Measurements from ENCODE around the gene ARIH1. TPM values are rescaled to one million over a fixed set of nuclear protein-coding genes. Genes with fewer than 3 reads are reported as not detected.

ARIH1 gene
- total and polyA plus RNA-seq, 2 donors (not counting 1 experiment from before 2014, with no cell fraction given), result 27.9 to 199 TPM

DNA sequence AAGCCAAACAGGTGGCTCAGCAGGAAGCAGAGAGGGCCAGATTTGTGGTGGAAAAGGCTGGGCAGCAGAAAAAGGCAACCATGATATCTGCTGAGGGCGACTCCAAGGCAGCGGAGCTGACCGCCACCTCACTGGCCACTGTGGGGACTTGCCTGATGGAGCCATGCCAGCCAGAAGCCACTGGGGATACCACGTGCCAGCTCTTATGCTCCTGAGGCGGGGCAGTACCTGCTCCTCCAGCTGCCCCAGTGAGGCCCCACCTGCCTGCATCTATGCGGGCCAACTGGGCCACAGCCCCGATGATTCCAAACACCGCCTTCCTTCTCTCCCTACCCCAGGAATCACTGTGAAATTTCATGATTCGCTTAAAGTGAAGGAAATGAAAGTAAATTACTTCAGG, 22.9 kb upstream of the ARIH1 start:
- no peak for TF ChIP-seq EZH2 (IDR thresholded peaks at IDR 0.05; ENCODE audit: borderline replicate concordance, insufficient read depth, low read depth, low read length, poor library complexity, severe bottlenecking)
- TF ChIP-seq, protein P1, sequence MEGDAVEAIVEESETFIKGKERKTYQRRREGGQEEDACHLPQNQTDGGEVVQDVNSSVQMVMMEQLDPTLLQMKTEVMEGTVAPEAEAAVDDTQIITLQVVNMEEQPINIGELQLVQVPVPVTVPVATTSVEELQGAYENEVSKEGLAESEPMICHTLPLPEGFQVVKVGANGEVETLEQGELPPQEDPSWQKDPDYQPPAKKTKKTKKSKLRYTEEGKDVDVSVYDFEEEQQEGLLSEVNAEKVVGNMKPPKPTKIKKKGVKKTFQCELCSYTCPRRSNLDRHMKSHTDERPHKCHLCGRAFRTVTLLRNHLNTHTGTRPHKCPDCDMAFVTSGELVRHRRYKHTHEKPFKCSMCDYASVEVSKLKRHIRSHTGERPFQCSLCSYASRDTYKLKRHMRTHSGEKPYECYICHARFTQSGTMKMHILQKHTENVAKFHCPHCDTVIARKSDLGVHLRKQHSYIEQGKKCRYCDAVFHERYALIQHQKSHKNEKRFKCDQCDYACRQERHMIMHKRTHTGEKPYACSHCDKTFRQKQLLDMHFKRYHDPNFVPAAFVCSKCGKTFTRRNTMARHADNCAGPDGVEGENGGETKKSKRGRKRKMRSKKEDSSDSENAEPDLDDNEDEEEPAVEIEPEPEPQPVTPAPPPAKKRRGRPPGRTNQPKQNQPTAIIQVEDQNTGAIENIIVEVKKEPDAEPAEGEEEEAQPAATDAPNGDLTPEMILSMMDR (IDR thresholded peaks at IDR 0.05), result no peak
- intact Hi-C loops (cut with micrococcal nuclease), result no loop called here
- ChIA-PET CTCF (no interaction called here), POLR2A (no interaction called here)
- peaks cover 0 to 2% (median 1%) of the 10 kb centered on the region in 4 experiments for H3K27me3 ChIP-seq (replicated peaks in 1 of 4; ENCODE audit: control extremely low read depth in 1 of 4, control insufficient read depth in 3 of 4, insufficient read depth in 4 of 4, low read length in 3 of 4)
- Mint-ChIP-seq H3K4me1 (no peaks in the 10 kb centered on the region), H3K27me3 (peaks cover 6% of the 10 kb centered on the region), H3K9me3 (ENCODE audit: insufficient read depth) (no peaks in the 10 kb centered on the region), H3K4me3 (no peak overlapping the region), H3K27ac (no peak overlapping the region)
- 92% methylated on average over 6 of the region's 9 CpGs for WGBS (ENCODE audit: insufficient coverage)
- no peaks in the 10 kb centered on the region for H3K79me2 ChIP-seq (ENCODE audit: control insufficient read depth, insufficient read depth, low read length)
- no peaks in the 10 kb centered on the region for H3K9me3 ChIP-seq (ENCODE audit: control extremely low read depth in 1 of 3, control insufficient read depth in 2 of 3, insufficient read depth in 1 of 3, low read length in 2 of 3)
- H3K27ac ChIP-seq (ENCODE audit: low read length in 2 of 2), result no peak overlapping the region
- H3K4me3 ChIP-seq (ENCODE audit: control extremely low read depth in 1 of 5, extremely low read depth in 1 of 5, insufficient read depth in 1 of 5, low read depth in 2 of 5, low read length in 4 of 5), result no peak overlapping the region
- no peak for DNase-seq
- H3K9ac ChIP-seq (ENCODE audit: low read length), result no peak overlapping the region
- H3K4me1 ChIP-seq (ENCODE audit: control insufficient read depth in 2 of 2, insufficient read depth in 2 of 2, low read length in 2 of 2), result no peaks in the 10 kb centered on the region
- no peaks in the 10 kb centered on the region for H3K36me3 ChIP-seq (replicated peaks in 1 of 2; ENCODE audit: control extremely low read depth in 1 of 2, control insufficient read depth in 1 of 2, extremely low read depth in 1 of 2, insufficient read depth in 2 of 2, low read length in 1 of 2)
- no peak overlapping the region for H2AFZ ChIP-seq (ENCODE audit: insufficient read depth, low read depth, low read length, poor library complexity, severe bottlenecking)
- no peaks in the 10 kb centered on the region for H4K20me1 ChIP-seq (ENCODE audit: control insufficient read depth, insufficient read depth, low read length, poor library complexity, severe bottlenecking)
- no peak for ATAC-seq (ENCODE audit: low read depth)
- H3K4me2 ChIP-seq (replicated peaks; ENCODE audit: low read depth, low read length, poor library complexity, severe bottlenecking), result no peak overlapping the region

DNA sequence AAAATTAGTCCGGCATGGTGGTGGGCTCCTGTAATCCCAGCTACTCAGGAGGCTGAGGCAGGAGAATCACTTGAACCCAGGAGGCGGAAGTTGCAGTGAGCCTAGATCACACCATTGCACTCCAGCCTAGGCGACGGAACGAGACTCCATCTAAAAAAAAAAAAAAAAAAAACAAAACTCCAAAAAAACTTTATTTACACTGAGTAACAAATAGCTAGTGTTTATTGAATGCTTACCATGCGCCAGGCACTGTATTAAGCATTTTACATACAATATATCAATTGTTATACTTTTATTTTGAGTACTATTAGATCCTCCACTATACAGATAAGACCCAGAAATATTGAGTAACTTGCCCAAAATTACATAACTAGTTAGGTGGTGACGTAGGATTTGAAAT, 17.4 kb upstream of the ARIH1 start:
- Histone ChIP-seq H3K36me3 (replicated peaks in 1 of 2; ENCODE audit: control extremely low read depth in 1 of 2, control insufficient read depth in 1 of 2, extremely low read depth in 1 of 2, insufficient read depth in 2 of 2, low read length in 1 of 2) (no peaks in the 10 kb centered on the region), H2AFZ (ENCODE audit: insufficient read depth, low read depth, low read length, poor library complexity, severe bottlenecking) (no peak overlapping the region), H3K9ac (ENCODE audit: low read length) (no peak overlapping the region), H3K4me1 (ENCODE audit: control insufficient read depth in 2 of 2, insufficient read depth in 2 of 2, low read length in 2 of 2) (peaks cover 2 to 4% of the 10 kb centered on the region in 2 donors), H3K27me3 (replicated peaks in 1 of 4; ENCODE audit: control extremely low read depth in 1 of 4, control insufficient read depth in 3 of 4, insufficient read depth in 4 of 4, low read length in 3 of 4) (peaks cover 0 to 2% (median 0%) of the 10 kb centered on the region in 4 experiments), H3K79me2 (ENCODE audit: control insufficient read depth, insufficient read depth, low read length) (no peaks in the 10 kb centered on the region), H3K27ac (ENCODE audit: low read length in 2 of 2) (no peak overlapping the region), H3K4me3 (ENCODE audit: control extremely low read depth in 1 of 5, extremely low read depth in 1 of 5, insufficient read depth in 1 of 5, low read depth in 2 of 5, low read length in 4 of 5) (no peak overlapping the region), H4K20me1 (ENCODE audit: control insufficient read depth, insufficient read depth, low read length, poor library complexity, severe bottlenecking) (no peaks in the 10 kb centered on the region), H3K9me3 (ENCODE audit: control extremely low read depth in 1 of 3, control insufficient read depth in 2 of 3, insufficient read depth in 1 of 3, low read length in 2 of 3) (no peaks in the 10 kb centered on the region), H3K4me2 (replicated peaks; ENCODE audit: low read depth, low read length, poor library complexity, severe bottlenecking) (no peak overlapping the region)
- H3K4me1 Mint-ChIP-seq, result peaks cover 3% of the 10 kb centered on the region
- DNase-seq (no peak), ATAC-seq (ENCODE audit: low read depth) (no peak)
- intact Hi-C loops (cut with micrococcal nuclease), result no loop called here
- no peaks in the 10 kb centered on the region for H3K9me3 Mint-ChIP-seq (ENCODE audit: insufficient read depth)
- no peak overlapping the region for H3K4me3 Mint-ChIP-seq
- ChIA-PET POLR2A (no interaction called here), CTCF (no interaction called here)
- WGBS (ENCODE audit: insufficient coverage), result 100% methylated on average over 1 of the region's 7 CpGs
- TF ChIP-seq, protein P1 (IDR thresholded peaks at IDR 0.05), result no peak
- TF ChIP-seq EZH2 (IDR thresholded peaks at IDR 0.05; ENCODE audit: borderline replicate concordance, insufficient read depth, low read depth, low read length, poor library complexity, severe bottlenecking), result no peak
- no peak overlapping the region for H3K27ac Mint-ChIP-seq
- no peaks in the 10 kb centered on the region for H3K27me3 Mint-ChIP-seq

Data from B cell (primary cell).